Fibroblast of skin of back (primary cell): ENCODE data around the gene TCF7L2.

ENCODE experiments used
- DNase-seq: peaks from one replicate; pipeline ENCODE4 v3.0.0-alpha.2; 2013

The TCF7L2 gene

GRCh38 chr10:112948196-112948595, 1.9 kb upstream of the TCF7L2 start:
- DNase-seq, result no peak

- DNase-seq, result no peak
Observed at GRCh38 chr10:112949143-112949823, 764 bp upstream of the TCF7L2 start.

GRCh38 chr10:112950714-112951358, 789 bp downstream of the TCF7L2 start:
- peak; percentile 63 for DNase-seq

GRCh38 chr10:112951359-112952281, 1.6 kb downstream of the TCF7L2 start:
- DNase-seq, result peak; percentile 86

- DNase-seq, result peak; percentile 52
Observed at GRCh38 chr10:112952282-112953173, 2.5 kb downstream of the TCF7L2 start.

- DNase-seq, result peak; percentile 57
Observed at GRCh38 chr10:112953174-112954159, 3.4 kb downstream of the TCF7L2 start.

- no peak for DNase-seq
Observed at GRCh38 chr10:112954974-112955581, 5.0 kb downstream of the TCF7L2 start.

GRCh38 chr10:112955582-112956421, 5.8 kb downstream of the TCF7L2 start:
- DNase-seq, result peak; percentile 50

GRCh38 chr10:112956631-112957350, 6.7 kb downstream of the TCF7L2 start:
- DNase-seq, result no peak

- DNase-seq, result no peak
Observed at GRCh38 chr10:112957640-112958092, 7.6 kb downstream of the TCF7L2 start.

- DNase-seq, result peak; percentile 96
Observed at GRCh38 chr10:112958275-112958995, 8.4 kb downstream of the TCF7L2 start.

GRCh38 chr10:112959207-112959838, 9.3 kb downstream of the TCF7L2 start:
- DNase-seq, result peak; percentile 68

GRCh38 chr10:112960151-112960681, 10.2 kb downstream of the TCF7L2 start:
- peak; percentile 63 for DNase-seq

GRCh38 chr10:112961609-112962008, 11.6 kb downstream of the TCF7L2 start:
- no peak for DNase-seq

- DNase-seq, result no peak
Observed at GRCh38 chr10:112962343-112962742, 12.3 kb downstream of the TCF7L2 start.

- DNase-seq, result peak; percentile 87
Observed at GRCh38 chr10:112963835-112964234, 13.8 kb downstream of the TCF7L2 start.

- no peak for DNase-seq
Observed at GRCh38 chr10:112964482-112964881, 14.4 kb downstream of the TCF7L2 start.
